ENCODE data around the gene TNS3. TPM values are rescaled to one million over a fixed set of nuclear protein-coding genes. Genes with fewer than 3 reads are reported as not detected.

Gene TNS3
- total and polyA plus RNA-seq, 2 donors (not counting 3 experiments of a cell fraction or from before 2014, with no cell fraction given): 10.4 to 45.1 TPM

GRCh38 chr7:47454069-47454973 is 127.6 kb downstream of the TNS3 start:
- Histone ChIP-seq H2AFZ (ENCODE audit: low read depth, low read length) (peak overlapping the region; percentile 6), H3K27ac (ENCODE audit: insufficient read depth, low read depth, low read length) (peak overlapping the region; percentile 99), H3K9ac (replicated peaks; ENCODE audit: extremely low read depth, insufficient read depth, low read length) (peak overlapping the region; percentile 94), H3K27me3 (ENCODE audit: control insufficient read depth in 2 of 2, insufficient read depth in 2 of 2, low read length in 2 of 2) (no peaks in the 10 kb centered on the region), H3K36me3 (ENCODE audit: control insufficient read depth in 2 of 2, extremely low read depth in 1 of 2, insufficient read depth in 2 of 2, low read length in 2 of 2) (no peaks in the 10 kb centered on the region), H4K20me1 (replicated peaks; ENCODE audit: control insufficient read depth, extremely low read depth, insufficient read depth, low read length) (no peaks in the 10 kb centered on the region), H3K79me2 (ENCODE audit: control insufficient read depth, insufficient read depth, low read length) (peaks cover 31% of the 10 kb centered on the region), H3K9me1 (replicated peaks; ENCODE audit: control insufficient read depth, extremely low read depth, insufficient read depth, low read length) (no peaks in the 10 kb centered on the region), H3K4me3 (replicated peaks in 1 of 3; ENCODE audit: insufficient read depth in 1 of 3, low read depth in 1 of 3, low read length in 3 of 3) (no peak overlapping the region), H3K4me2 (ENCODE audit: insufficient read depth, low read length) (no peak overlapping the region), H3K9me3 (replicated peaks; ENCODE audit: control insufficient read depth, insufficient read depth, low read length) (no peaks in the 10 kb centered on the region), H3K4me1 (ENCODE audit: control insufficient read depth, extremely low read depth, insufficient read depth, low read length) (peaks cover 50% of the 10 kb centered on the region)
- TF ChIP-seq CTCF (IDR thresholded peaks at IDR 0.05; ENCODE audit: extremely low read depth in 1 of 2, insufficient read depth in 1 of 2, low read depth in 1 of 2, low read length in 2 of 2) (no peak), EZH2 (IDR thresholded peaks at IDR 0.05; ENCODE audit: borderline replicate concordance, low read depth, low read length, severe bottlenecking) (no peak), MAX (IDR thresholded peaks at IDR 0.05; ENCODE audit: insufficient read depth, insufficient read length) (no peak), GATA2 (IDR thresholded peaks at IDR 0.05; ENCODE audit: insufficient read depth, insufficient read length, low read depth, low read length) (no peak), JUN (IDR thresholded peaks at IDR 0.05; ENCODE audit: borderline replicate concordance, insufficient read depth, insufficient read length, low read depth) (no peak), POLR2AphosphoS5 (IDR thresholded peaks at IDR 0.05; ENCODE audit: insufficient read depth, low read depth, low read length) (no peak), MYC (IDR thresholded peaks at IDR 0.05; ENCODE audit: low read depth, low read length) (no peak), FOS (IDR thresholded peaks at IDR 0.05; ENCODE audit: borderline replicate concordance, insufficient read depth, low read length) (no peak), POLR2A (IDR thresholded peaks at IDR 0.05; ENCODE audit: low read depth, low read length) (no peak)
- DNase-seq (ENCODE audit: low read depth, low spot score) (no peak), FAIRE-seq (no peak)
- ChIA-PET CTCF (interaction anchor here (2.2 to 4.5 kb wide), 3 partner anchors 9 to 365 kb away, joined by 8 to 24 read pairs (median 14); no protein-coding TSS in a partner anchor), POLR2A (interaction anchor here (1.0 kb wide), 1 partner anchor 30 kb away, joined by 3 read pairs; no protein-coding TSS in a partner anchor)
- dilution Hi-C loops (cut with MboI; ENCODE audit: extremely low pct_ligation_motif_present, low sequenced_read_pairs) (no loop called here), intact Hi-C loops (cut with micrococcal nuclease) (loop anchor here (10.0 kb wide), 1 partner anchor 630 kb away; the partner anchor contains the start of gene UPP1)
- BruUV-seq (replicated peaks): TSS peak; percentile 38

Measured in endothelial cell of umbilical vein (primary cell).